HepG2 (cell line): ENCODE results near the gene FXR2. TPM values are rescaled to one million over a fixed set of nuclear protein-coding genes. Genes with fewer than 3 reads are reported as not detected.

Experiments
- ATAD3A ChIP-seq: sonication (generic); formaldehyde crosslinking; IDR thresholded peaks from 2 replicates; pipeline ENCODE4 v1.4.0; 2020; ENCODE audit warnings: missing genetic modification reagents
- BRF2 ChIP-seq: sonication (generic); formaldehyde crosslinking; IDR thresholded peaks from 2 replicates; pipeline ENCODE4 v1.8.1; 2022; ENCODE audit warnings: mild to moderate bottlenecking, missing genetic modification reagents
- CENPBD1 ChIP-seq: sonication (generic); formaldehyde crosslinking; IDR thresholded peaks from 2 replicates; pipeline ENCODE4 v1.8.0; 2022; ENCODE audit warnings: missing genetic modification reagents, low read depth, mild to moderate bottlenecking, borderline replicate concordance
- DNMT3B ChIP-seq: conservative IDR thresholded peaks from 2 replicates; pipeline ENCODE4 v1.6.1; 2016; ENCODE audit warnings: missing biosample characterization, control low read depth
- ELF1 ChIP-seq: sonication (generic); formaldehyde crosslinking; IDR thresholded peaks from 2 replicates; pipeline ENCODE4 v1.4.0; 2020; ENCODE audit warnings: missing genetic modification reagents
- FOSL2 ChIP-seq: sonication (generic); formaldehyde crosslinking; IDR thresholded peaks from 2 replicates; pipeline ENCODE4 v1.4.0; 2020; ENCODE audit warnings: missing genetic modification reagents
- GABPA ChIP-seq, 2 experiments: IDR thresholded peaks; 2 replicates each; pipeline ENCODE4 v1.6.1; 2011 to 2016; ENCODE audit warnings: low read depth in 2 of 2, low read length in 1 of 2, missing biosample characterization in 1 of 2, missing genetic modification characterization in 1 of 2
- GATAD1 ChIP-seq: IDR thresholded peaks from 2 replicates; pipeline ENCODE4 v1.6.1; 2016; ENCODE audit warnings: missing genetic modification reagents, missing compliant biosample characterization
- HCFC1 ChIP-seq: fragments of 150-350 bp; IDR thresholded peaks from 2 replicates; pipeline ENCODE4 v1.6.1; 2014; ENCODE audit warnings: low read depth, low read length
- HDAC2 ChIP-seq: sonication (generic); formaldehyde crosslinking; IDR thresholded peaks from 2 replicates; pipeline ENCODE4 v1.4.0; 2020; ENCODE audit warnings: missing genetic modification reagents
- IKZF1 ChIP-seq: fragments of 450-650 bp; IDR thresholded peaks from 2 replicates; pipeline ENCODE4 v1.7.1; 2016
- IRF1 ChIP-seq: sonication (generic); formaldehyde crosslinking; IDR thresholded peaks from 2 replicates; pipeline ENCODE4 v1.4.0; 2020; ENCODE audit warnings: low read depth, mild to moderate bottlenecking, missing genetic modification reagents
- NFRKB ChIP-seq: fragments of 450-650 bp; IDR thresholded peaks from 2 replicates; pipeline ENCODE4 v1.6.1; 2017
- PRDM15 ChIP-seq: sonication (generic); formaldehyde crosslinking; IDR thresholded peaks from 2 replicates; pipeline ENCODE4 v1.4.0; 2020; ENCODE audit warnings: missing genetic modification reagents
- REPIN1 ChIP-seq: sonication (generic); formaldehyde crosslinking; IDR thresholded peaks from 2 replicates; pipeline ENCODE4 v1.8.0; 2022; ENCODE audit warnings: missing genetic modification reagents, low read depth, mild to moderate bottlenecking, borderline replicate concordance
- SIN3A ChIP-seq: IDR thresholded peaks from 2 replicates; pipeline ENCODE4 v1.6.1; 2011; ENCODE audit warnings: low read depth, mild to moderate bottlenecking, control low read depth, low read length, borderline replicate concordance
- ZBTB21 ChIP-seq: sonication (generic); formaldehyde crosslinking; IDR thresholded peaks from 2 replicates; pipeline ENCODE4 v1.4.0; 2020; ENCODE audit warnings: missing genetic modification reagents
- ZBTB38 ChIP-seq: sonication (generic); formaldehyde crosslinking; IDR thresholded peaks from 2 replicates; pipeline ENCODE4 v1.5.1; 2020; ENCODE audit warnings: mild to moderate bottlenecking, missing genetic modification reagents
- ZFY ChIP-seq: sonication (generic); formaldehyde crosslinking; IDR thresholded peaks from 2 replicates; pipeline ENCODE4 v1.4.0; 2020; ENCODE audit warnings: missing genetic modification reagents
- ZMYM4 ChIP-seq: sonication (generic); formaldehyde crosslinking; IDR thresholded peaks from 2 replicates; pipeline ENCODE4 v1.8.1; 2023; ENCODE audit warnings: mild to moderate bottlenecking, missing genetic modification reagents
- ZNF34 ChIP-seq: sonication (generic); formaldehyde crosslinking; IDR thresholded peaks from 2 replicates; pipeline ENCODE4 v1.4.0; 2020; ENCODE audit warnings: mild to moderate bottlenecking, missing genetic modification reagents, borderline replicate concordance
- ZNF446 ChIP-seq: sonication (generic); formaldehyde crosslinking; IDR thresholded peaks from 2 replicates; pipeline ENCODE4 v1.5.0; 2020; ENCODE audit warnings: mild to moderate bottlenecking, missing genetic modification reagents
- ZNF746 ChIP-seq: sonication (generic); formaldehyde crosslinking; IDR thresholded peaks from 2 replicates; pipeline ENCODE4 v1.8.0; 2022; ENCODE audit warnings: mild to moderate bottlenecking, missing genetic modification reagents
- polyA plus RNA-seq, 8 experiments: library from polyadenylated mRNA; depleted of rRNA in 3 of 8; stranded (reverse) in 7 of 8; unstranded in 1 of 8; fragments of >200 nt; fragmentation: Illumina TruSeq in 4 of 8; extraction: Trizol in 4 of 8; gene quantifications; 2 replicates each; pipeline versions ENCODE4 v1.2.1 to v1.2.3, GENCODE V29; 2011 to 2016; ENCODE audit warnings: low read depth in 4 of 8, missing spikeins in 1 of 8, mixed read lengths in 1 of 8; ENCODE audit not compliant: insufficient read depth in 1 of 8
- total RNA-seq, 5 experiments: library from RNA; depleted of rRNA; stranded (reverse); fragments of >200 nt; fragmentation: Illumina TruSeq; extraction: Trizol; gene quantifications; 2 replicates each; pipeline ENCODE4 v1.2.3, GENCODE V29; 2016; ENCODE audit warnings: low read depth in 1 of 5

Gene FXR2
- total and polyA plus RNA-seq, 2 of the 13 experiments (the other 11 are each of a cell fraction or from before 2014, with no cell fraction given) = 20.9 to 24.4 TPM

GRCh38 chr17:7572338-7572587, 42.4 kb downstream of the FXR2 start (continued):
- TF ChIP-seq CENPBD1 (CRISPR knock-in tag) (no peak; the same call in 1 of the 2 replicates), ZNF446 (CRISPR knock-in tag) (peak; percentile 16; the same call in 1 of the 2 replicates), IKZF1 (no peak), ZBTB21 (CRISPR knock-in tag) (peak; percentile 82; the same call in 1 of the 2 replicates), IRF1 (CRISPR knock-in tag) (0 out of 2 replicates have a peak, but pooled peaks have one; percentile 73), GATAD1 (CRISPR knock-in tag) (peak; percentile 87), DNMT3B (CRISPR knock-in tag) (peak; percentile 88), FOSL2 (CRISPR knock-in tag) (peak; percentile 41; the same call in 1 of the 2 replicates), PRDM15 (CRISPR knock-in tag) (no peak), ELF1 (peak; percentile 94), ZBTB38 (CRISPR knock-in tag) (0 out of 2 replicates have a peak, but pooled peaks have one; percentile 19), ZNF746 (CRISPR knock-in tag) (peak; percentile 56; the same call in 1 of the 2 replicates), ZNF34 (peak; percentile 52; the same call in 1 of the 2 replicates), HDAC2 (CRISPR knock-in tag) (peak; percentile 73; the same call in 1 of the 2 replicates), SIN3A (peak; percentile 94; the same call in 1 of the 2 replicates), GABPA (IDR thresholded peaks at IDR 0.05; ENCODE audit: low read depth, low read length) (peak; percentile 79), GABPA (CRISPR knock-in tag; IDR thresholded peaks at IDR 0.05; ENCODE audit: low read depth) (peak; percentile 97), ZFY (peak; percentile 94), ATAD3A (CRISPR knock-in tag) (no peak), REPIN1 (peak; percentile 87; the same call in 1 of the 2 replicates), HCFC1 (peak; percentile 41; the same call in 1 of the 2 replicates), NFRKB (0 out of 2 replicates have a peak, but pooled peaks have one; percentile 22), BRF2 (0 out of 2 replicates have a peak, but pooled peaks have one; percentile 24), ZMYM4 (CRISPR knock-in tag) (peak; percentile 77; the same call in 1 of the 2 replicates)
